GM19351 (cell line): ENCODE measurements around the gene RBM14.

Experiments
- ATAC-seq: cut with Tn5 transposase; IDR thresholded peaks from one replicate; pipeline ENCODE4 v1.9.1; 2021; ENCODE audit warnings: mild to moderate bottlenecking, moderate library complexity; ENCODE audit not compliant: unreplicated experiment

Gene RBM14

GRCh38 chr11:66676282-66676919 is 60.0 kb downstream of the RBM14 start:
- ATAC-seq = no peak
